HG03025 (cell line): ENCODE data around the gene MFAP3L.

ENCODE experiments used
- ATAC-seq: cut with Tn5 transposase; IDR thresholded peaks from one replicate; pipeline ENCODE4 v1.9.1; 2021; ENCODE audit warnings: mild to moderate bottlenecking, moderate library complexity; ENCODE audit not compliant: unreplicated experiment, low FRiP score

MFAP3L gene

GRCh38 chr4:169996379-169997240 lies 29.6 kb downstream of the MFAP3L start:
- no peak for ATAC-seq

GRCh38 chr4:169993531-169993930 lies 32.7 kb downstream of the MFAP3L start:
- no peak for ATAC-seq

GRCh38 chr4:169988252-169988651 lies 37.9 kb downstream of the MFAP3L start:
- no peak for ATAC-seq

GRCh38 chr4:169987327-169988228 lies 38.6 kb downstream of the MFAP3L start:
- no peak for ATAC-seq

GRCh38 chr4:169986369-169986768 lies 39.8 kb downstream of the MFAP3L start:
- no peak for ATAC-seq

GRCh38 chr4:169985881-169986280 lies 40.3 kb downstream of the MFAP3L start:
- no peak for ATAC-seq

- no peak for ATAC-seq
These were observed 41.5 kb downstream of the MFAP3L start for GRCh38 chr4:169984745-169985144.

GRCh38 chr4:169984173-169984572 lies 42.0 kb downstream of the MFAP3L start:
- no peak for ATAC-seq

- no peak for ATAC-seq
These were observed 49.2 kb downstream of the MFAP3L start for GRCh38 chr4:169976951-169977350.

- no peak for ATAC-seq
These were observed 50.1 kb downstream of the MFAP3L start for GRCh38 chr4:169975838-169976796.

GRCh38 chr4:169975131-169975837 lies 50.9 kb downstream of the MFAP3L start:
- ATAC-seq = no peak

GRCh38 chr4:169971456-169972015 lies 54.7 kb downstream of the MFAP3L start:
- no peak for ATAC-seq

- ATAC-seq = no peak
These were observed 57.2 kb downstream of the MFAP3L start for GRCh38 chr4:169968999-169969398.

GRCh38 chr4:169963998-169964397 lies 62.2 kb downstream of the MFAP3L start:
- no peak for ATAC-seq

- no peak for ATAC-seq
These were observed 66.9 kb downstream of the MFAP3L start for GRCh38 chr4:169959254-169959653.

GRCh38 chr4:169958629-169959028 lies 67.6 kb downstream of the MFAP3L start:
- no peak for ATAC-seq

- no peak for ATAC-seq
These were observed 68.4 kb downstream of the MFAP3L start for GRCh38 chr4:169957785-169958184.

- ATAC-seq = no peak
These were observed 69.9 kb downstream of the MFAP3L start for GRCh38 chr4:169956091-169956843.

GRCh38 chr4:169955521-169955920 lies 70.7 kb downstream of the MFAP3L start:
- no peak for ATAC-seq
